GM18505 (cell line): ENCODE data around the gene NOL9.

Experiments
- ATAC-seq: cut with Tn5 transposase; IDR thresholded peaks from one replicate; pipeline ENCODE4 v1.9.1; 2021; ENCODE audit not compliant: unreplicated experiment
- POLR2A ChIP-seq: IDR thresholded peaks from 4 replicates; pipeline ENCODE4 v1.6.1; 2011; ENCODE audit warnings: borderline replicate concordance; ENCODE audit not compliant: insufficient read depth, insufficient read length; ENCODE audit errors: extremely low read depth

Gene NOL9

DNA sequence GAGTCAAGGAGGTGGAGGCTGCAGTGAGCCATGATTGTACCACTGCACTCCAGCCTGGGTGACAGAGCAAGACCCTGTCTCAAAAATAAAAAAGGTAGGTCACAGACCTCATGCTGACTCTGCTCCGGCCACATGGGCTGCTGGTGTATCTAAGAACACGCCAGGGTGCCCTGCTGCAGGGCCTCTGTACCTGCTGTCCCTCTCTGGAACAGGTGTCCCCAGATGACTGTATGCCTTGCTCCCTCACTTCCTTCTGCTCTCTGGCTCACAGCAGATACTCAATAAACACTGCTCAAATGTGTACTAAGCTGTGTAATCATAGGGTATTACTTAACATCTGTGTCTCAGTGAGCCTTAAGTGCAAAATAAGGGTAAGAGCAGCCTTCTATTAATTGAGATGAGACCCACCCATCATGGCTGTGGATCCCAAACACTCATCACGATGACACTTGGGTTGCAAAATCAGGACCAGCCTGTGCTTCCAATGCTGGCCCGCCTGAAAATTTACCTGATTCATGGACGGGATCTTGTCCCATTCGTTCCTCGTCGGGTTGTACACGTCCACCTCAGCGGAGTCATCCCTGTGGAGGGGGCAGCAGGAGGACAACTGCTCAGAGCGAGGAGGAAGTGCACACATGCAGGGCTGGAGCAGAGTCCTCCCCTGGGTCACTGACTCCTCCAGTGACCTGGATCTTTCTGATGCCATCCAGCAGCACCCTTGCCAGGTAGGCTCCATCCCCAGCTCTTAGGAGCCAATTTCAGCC lies 40.8 kb upstream of the NOL9 start:
- no peak for TF ChIP-seq POLR2A
- ATAC-seq: no peak

DNA sequence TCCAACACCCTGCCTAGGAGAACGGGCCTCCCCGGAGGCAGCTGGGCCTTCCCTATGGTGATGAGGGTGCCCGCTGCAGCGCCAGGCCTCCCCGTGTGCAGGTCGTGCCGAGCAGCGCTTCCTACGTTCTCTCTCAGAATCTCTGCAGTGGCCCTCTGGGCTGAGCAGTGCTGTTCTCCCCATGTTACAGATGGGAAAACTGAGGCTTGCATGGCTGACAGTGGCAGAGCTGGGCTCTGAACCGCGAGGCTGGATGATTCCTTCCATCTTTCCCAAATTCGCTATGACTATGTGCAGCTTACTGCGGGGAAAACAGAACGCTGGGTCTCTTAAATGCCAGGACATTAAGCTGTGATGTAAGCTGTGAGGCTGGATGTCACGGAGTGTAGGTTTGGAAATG lies 39.5 kb upstream of the NOL9 start:
- no peak for TF ChIP-seq POLR2A
- ATAC-seq: no peak

- no peak for ATAC-seq
- no peak for TF ChIP-seq POLR2A
Observed at GRCh38 chr1:6592865-6593593, 38.7 kb upstream of the NOL9 start.

DNA sequence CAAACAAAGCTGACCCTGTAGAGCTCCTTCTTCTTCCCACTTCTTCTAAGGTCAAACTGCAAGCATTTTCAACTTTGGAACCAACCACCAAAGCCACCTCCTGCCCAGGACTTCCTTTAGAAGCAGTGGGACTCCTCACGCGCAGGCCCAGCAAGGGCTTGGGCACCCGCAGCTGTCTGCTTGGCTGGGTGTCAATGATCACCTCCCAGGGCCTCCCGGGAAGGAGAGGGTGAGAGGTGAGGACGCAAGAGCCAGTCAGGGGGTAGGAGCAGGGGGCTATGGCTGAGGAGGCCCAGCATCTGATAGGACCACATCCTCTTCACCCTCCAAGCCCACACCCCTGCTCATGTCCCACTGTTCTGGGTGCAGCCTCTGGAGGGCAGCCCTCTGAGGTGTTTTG lies 38.1 kb upstream of the NOL9 start:
- TF ChIP-seq POLR2A: no peak
- no peak for ATAC-seq

- TF ChIP-seq POLR2A: no peak
- no peak for ATAC-seq
Observed at GRCh38 chr1:6591644-6592043, 37.3 kb upstream of the NOL9 start.

DNA sequence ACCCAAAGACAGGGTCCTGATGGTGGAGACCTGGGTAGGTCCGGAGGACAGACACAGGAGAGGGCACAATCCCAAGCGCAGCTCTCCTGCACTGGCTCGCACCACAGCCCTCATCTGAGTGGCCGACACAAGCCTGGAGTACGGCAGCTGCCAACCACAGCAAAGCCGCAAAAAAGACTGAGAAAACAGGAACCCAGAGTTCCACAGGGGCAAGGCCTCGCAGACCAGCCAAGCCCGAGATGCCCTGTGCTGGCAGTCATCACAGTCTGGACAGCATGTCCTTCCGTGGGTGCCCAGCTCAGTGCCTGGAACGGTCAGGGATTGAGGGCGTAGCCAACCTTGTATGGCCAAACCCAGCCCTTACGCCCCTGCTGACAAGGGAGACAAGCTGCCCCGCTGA lies 36.9 kb upstream of the NOL9 start:
- no peak for ATAC-seq
- no peak for TF ChIP-seq POLR2A

DNA sequence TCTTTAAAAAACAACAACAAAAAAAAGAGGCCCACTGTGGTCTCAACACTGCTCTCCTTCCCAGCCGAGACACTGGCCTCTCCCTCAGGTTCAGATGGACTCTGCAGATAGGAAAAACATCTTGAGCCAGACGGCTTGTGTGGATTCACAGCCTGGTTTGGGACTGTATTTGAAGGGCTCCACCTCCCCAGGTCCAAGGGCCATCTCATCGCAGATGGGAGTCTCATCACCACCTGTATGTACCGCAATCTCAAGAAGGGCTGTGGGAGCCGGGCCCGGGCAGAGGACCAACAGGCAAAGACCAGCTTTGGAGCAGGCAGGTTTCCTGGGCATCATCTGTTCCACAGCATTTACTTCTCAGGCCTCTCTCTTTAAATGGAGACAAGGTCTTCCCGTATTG lies 35.7 kb upstream of the NOL9 start:
- no peak for TF ChIP-seq POLR2A
- no peak for ATAC-seq

- no peak for ATAC-seq
- peak; percentile 22 for TF ChIP-seq POLR2A
Observed at GRCh38 chr1:6588893-6589520, 34.7 kb upstream of the NOL9 start.

GRCh38 chr1:6588128-6588892 lies 34.0 kb upstream of the NOL9 start:
- no peak for ATAC-seq
- TF ChIP-seq POLR2A: no peak

- no peak for ATAC-seq
Observed at GRCh38 chr1:6587261-6588005, 33.1 kb upstream of the NOL9 start.

GRCh38 chr1:6586404-6586816 lies 32.1 kb upstream of the NOL9 start:
- ATAC-seq: no peak
- TF ChIP-seq POLR2A: peak; percentile 11

More at GRCh38 chr1:6587261-6588005, 33.1 kb upstream of the NOL9 start:
- TF ChIP-seq POLR2A: no peak

DNA sequence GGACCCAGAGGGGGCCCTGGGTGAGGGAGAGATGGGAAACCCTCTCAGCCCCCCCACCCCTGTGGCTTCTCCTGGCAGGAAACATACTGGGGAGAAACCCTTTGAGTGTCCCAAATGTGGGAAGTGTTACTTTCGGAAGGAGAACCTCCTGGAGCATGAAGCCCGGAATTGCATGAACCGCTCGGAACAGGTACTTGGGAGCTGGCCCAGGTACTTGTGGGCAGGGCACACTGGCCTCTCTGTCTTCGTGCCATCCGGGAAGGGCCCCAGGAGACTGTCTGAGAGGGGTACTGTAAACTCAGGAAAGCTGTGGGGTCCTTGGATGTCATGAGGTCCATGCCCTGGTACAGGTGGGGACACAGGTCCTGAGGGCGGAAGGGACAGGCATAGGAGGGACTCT lies 31.5 kb upstream of the NOL9 start:
- no peak for TF ChIP-seq POLR2A
- ATAC-seq: no peak
